Mesendoderm (in vitro differentiated cells): ENCODE measurements around the gene NBR1.

Source experiments
- DNase-seq: peaks from one replicate; pipeline ENCODE4 v3.0.0; 2013
- H2AK5ac ChIP-seq: 2 replicates; pipeline ENCODE4 v1.6.1; 2013; ENCODE audit warnings: low read length, inconsistent platforms
- H2BK120ac ChIP-seq: 2 replicates; pipeline ENCODE4 v1.6.1; 2013; ENCODE audit warnings: low read depth, mild to moderate bottlenecking, low read length, moderate library complexity, mixed read lengths
- H2BK15ac ChIP-seq: replicated peaks from 2 replicates; pipeline ENCODE4 v1.6.1; 2013; ENCODE audit warnings: low read depth, mild to moderate bottlenecking, moderate library complexity
- H2BK5ac ChIP-seq: 2 replicates; pipeline ENCODE4 v1.6.1; 2013; ENCODE audit warnings: low read length, inconsistent platforms
- H3K18ac ChIP-seq: 2 replicates; pipeline ENCODE4 v1.6.1; 2013; ENCODE audit warnings: mild to moderate bottlenecking, low read length, mixed read lengths
- H3K23ac ChIP-seq: one replicate; pipeline ENCODE4 v1.6.1; 2013; ENCODE audit warnings: low read length
- H3K27ac ChIP-seq: 2 replicates; pipeline ENCODE4 v1.5.1; 2013; ENCODE audit warnings: low read depth, mild to moderate bottlenecking, inconsistent platforms, low read length, moderate library complexity
- H3K27me3 ChIP-seq: 2 replicates; pipeline ENCODE4 v1.6.1; 2013; ENCODE audit warnings: low read length, control low read depth, mild to moderate bottlenecking, inconsistent platforms; ENCODE audit not compliant: insufficient read depth, poor library complexity
- H3K36me3 ChIP-seq: 2 replicates; pipeline ENCODE4 v1.6.1; 2013; ENCODE audit warnings: low read length, inconsistent platforms; ENCODE audit not compliant: control insufficient read depth, insufficient read depth
- H3K4ac ChIP-seq: one replicate; pipeline ENCODE4 v1.6.1; 2013; ENCODE audit warnings: low read depth, mild to moderate bottlenecking, low read length, moderate library complexity
- H3K4me1 ChIP-seq: 2 replicates; pipeline ENCODE4 v1.6.1; 2013; ENCODE audit warnings: low read depth, low read length, inconsistent platforms; ENCODE audit not compliant: control insufficient read depth
- H3K4me2 ChIP-seq: 2 replicates; pipeline ENCODE4 v1.6.1; 2013; ENCODE audit warnings: low read length
- H3K4me3 ChIP-seq: 2 replicates; pipeline ENCODE4 v1.5.1; 2013; ENCODE audit warnings: mild to moderate bottlenecking, low read length
- H3K56ac ChIP-seq: one replicate; pipeline ENCODE4 v1.6.1; 2013; ENCODE audit warnings: low read length
- H3K79me1 ChIP-seq: 2 replicates; pipeline ENCODE4 v1.6.1; 2013; ENCODE audit warnings: low read length, inconsistent platforms
- H3K79me2 ChIP-seq: 2 replicates; pipeline ENCODE4 v1.6.1; 2013; ENCODE audit warnings: mild to moderate bottlenecking, low read length; ENCODE audit not compliant: control insufficient read depth, insufficient read depth
- H3K9ac ChIP-seq: 2 replicates; pipeline ENCODE4 v1.6.1; 2013; ENCODE audit warnings: low read length, inconsistent platforms
- H4K5ac ChIP-seq: one replicate; pipeline ENCODE4 v1.6.1; 2013; ENCODE audit warnings: low read length
- H4K8ac ChIP-seq: one replicate; pipeline ENCODE4 v1.6.1; 2013; ENCODE audit warnings: low read depth, mild to moderate bottlenecking, control low read depth, low read length, moderate library complexity
- WGBS: extraction: QIAGEN DNeasy Blood & Tissue Kit; methylation state at CpG from one replicate; pipeline ENCODE4 v1.1.7; 2013; ENCODE audit warnings: low lambda C conversion rate, missing lambda C conversion rate; ENCODE audit not compliant: insufficient coverage; ENCODE audit errors: extremely low coverage; 5-methylcytosine and 5-hydroxymethylcytosine counted together

The NBR1 gene

DNA sequence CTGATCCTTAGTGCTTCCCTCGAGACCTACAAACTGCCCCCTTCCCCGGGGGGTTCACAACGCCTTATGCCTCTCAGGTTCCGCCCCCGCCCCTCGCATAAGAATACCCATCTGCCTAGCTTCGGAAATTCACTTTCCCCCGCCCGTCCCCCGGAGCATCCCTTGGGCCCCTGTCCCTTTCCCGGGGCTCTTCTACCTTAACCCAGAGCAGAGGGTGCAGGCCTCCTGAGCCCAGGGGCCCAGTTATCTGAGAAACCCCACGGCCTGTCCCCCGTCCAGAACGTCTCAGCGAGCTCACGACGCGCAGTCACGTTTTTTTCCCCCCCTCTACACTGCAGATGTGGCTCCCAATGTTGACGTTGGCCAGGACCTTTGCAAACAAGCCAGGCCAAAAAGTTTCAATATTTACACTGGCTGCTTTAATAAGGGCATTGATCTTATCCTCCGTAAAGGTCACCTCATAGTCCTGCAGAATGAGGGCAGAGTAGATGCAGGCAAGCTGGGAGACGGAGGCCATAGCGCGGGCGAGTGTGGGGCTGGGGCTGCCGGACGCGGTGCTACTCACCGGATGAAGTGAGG, 1.4 kb upstream of the NBR1 start:
- peak overlapping the region; percentile 95 for H3K4me3 ChIP-seq
- peak overlapping the region; percentile 92 for H3K56ac ChIP-seq
- peak; percentile 62 for DNase-seq
- no peaks in the 10 kb centered on the region for H3K79me1 ChIP-seq
- no peak overlapping the region for H3K27ac ChIP-seq
- H4K8ac ChIP-seq, result no peak overlapping the region
- H3K23ac ChIP-seq, result peak overlapping the region; percentile 80
- H2BK15ac ChIP-seq, result no peak overlapping the region
- H2BK5ac ChIP-seq, result no peak overlapping the region
- no peaks in the 10 kb centered on the region for H3K27me3 ChIP-seq
- H3K4me2 ChIP-seq, result peak overlapping the region; percentile 99
- H3K4me1 ChIP-seq, result peaks cover 5% of the 10 kb centered on the region
- no CpG with 5 or more reads among the region's 29 CpGs for WGBS
- no peak overlapping the region for H3K18ac ChIP-seq
- no peak overlapping the region for H3K4ac ChIP-seq
- no peak overlapping the region for H2BK120ac ChIP-seq
- no peaks in the 10 kb centered on the region for H3K79me2 ChIP-seq
- H4K5ac ChIP-seq, result no peak overlapping the region
- no peak overlapping the region for H2AK5ac ChIP-seq
- H3K36me3 ChIP-seq, result no peaks in the 10 kb centered on the region
- peak overlapping the region; percentile 78 for H3K9ac ChIP-seq

DNA sequence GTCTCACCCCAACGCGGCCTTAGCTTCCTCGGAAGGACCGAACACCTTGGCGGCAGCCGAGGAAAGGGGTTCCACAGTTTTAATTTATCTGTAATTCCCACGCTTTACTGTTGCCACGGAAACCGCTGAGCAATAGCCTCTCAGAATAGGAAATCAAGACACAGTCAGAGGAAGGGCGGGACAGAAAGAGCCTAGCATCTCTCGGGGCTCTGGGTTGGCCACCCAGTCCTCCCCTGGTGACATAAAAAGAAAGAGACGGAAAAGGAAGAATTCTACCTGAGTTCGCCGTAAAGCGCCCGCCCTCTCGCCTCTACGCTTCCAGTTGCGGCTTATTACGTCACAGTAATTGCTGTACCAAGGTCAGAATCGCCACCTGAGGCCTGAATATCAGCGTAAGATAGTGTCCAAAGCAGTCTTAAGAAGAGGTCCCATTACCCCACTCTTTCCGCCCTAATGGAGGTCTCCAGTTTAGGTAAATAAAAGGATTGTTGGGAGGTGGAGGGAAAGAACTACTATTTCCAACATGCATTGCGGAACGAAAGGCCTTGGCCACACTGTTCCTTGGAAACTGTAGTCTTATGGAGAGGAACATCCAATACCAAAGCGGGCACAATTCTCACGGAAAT, 761 bp upstream of the NBR1 start:
- no peaks in the 10 kb centered on the region for H3K27me3 ChIP-seq
- WGBS, result no CpG with 5 or more reads among the region's 27 CpGs
- no peak overlapping the region for H4K5ac ChIP-seq
- no peak overlapping the region for H2BK15ac ChIP-seq
- DNase-seq, result peak; percentile 99
- H4K8ac ChIP-seq, result no peak overlapping the region
- H3K36me3 ChIP-seq, result no peaks in the 10 kb centered on the region
- H3K4me3 ChIP-seq, result peak overlapping the region; percentile 95
- H3K4me1 ChIP-seq, result peaks cover 5% of the 10 kb centered on the region
- H2BK120ac ChIP-seq, result no peak overlapping the region
- peak overlapping the region; percentile 99 for H3K4me2 ChIP-seq
- no peaks in the 10 kb centered on the region for H3K79me1 ChIP-seq
- no peak overlapping the region for H2AK5ac ChIP-seq
- no peaks in the 10 kb centered on the region for H3K79me2 ChIP-seq
- H2BK5ac ChIP-seq, result no peak overlapping the region
- H3K4ac ChIP-seq, result no peak overlapping the region
- peak overlapping the region; percentile 78 for H3K9ac ChIP-seq
- peak overlapping the region; percentile 6 for H3K18ac ChIP-seq
- H3K27ac ChIP-seq, result peak overlapping the region; percentile 34
- H3K23ac ChIP-seq, result peak overlapping the region; percentile 80
- H3K56ac ChIP-seq, result peak overlapping the region; percentile 92

DNA sequence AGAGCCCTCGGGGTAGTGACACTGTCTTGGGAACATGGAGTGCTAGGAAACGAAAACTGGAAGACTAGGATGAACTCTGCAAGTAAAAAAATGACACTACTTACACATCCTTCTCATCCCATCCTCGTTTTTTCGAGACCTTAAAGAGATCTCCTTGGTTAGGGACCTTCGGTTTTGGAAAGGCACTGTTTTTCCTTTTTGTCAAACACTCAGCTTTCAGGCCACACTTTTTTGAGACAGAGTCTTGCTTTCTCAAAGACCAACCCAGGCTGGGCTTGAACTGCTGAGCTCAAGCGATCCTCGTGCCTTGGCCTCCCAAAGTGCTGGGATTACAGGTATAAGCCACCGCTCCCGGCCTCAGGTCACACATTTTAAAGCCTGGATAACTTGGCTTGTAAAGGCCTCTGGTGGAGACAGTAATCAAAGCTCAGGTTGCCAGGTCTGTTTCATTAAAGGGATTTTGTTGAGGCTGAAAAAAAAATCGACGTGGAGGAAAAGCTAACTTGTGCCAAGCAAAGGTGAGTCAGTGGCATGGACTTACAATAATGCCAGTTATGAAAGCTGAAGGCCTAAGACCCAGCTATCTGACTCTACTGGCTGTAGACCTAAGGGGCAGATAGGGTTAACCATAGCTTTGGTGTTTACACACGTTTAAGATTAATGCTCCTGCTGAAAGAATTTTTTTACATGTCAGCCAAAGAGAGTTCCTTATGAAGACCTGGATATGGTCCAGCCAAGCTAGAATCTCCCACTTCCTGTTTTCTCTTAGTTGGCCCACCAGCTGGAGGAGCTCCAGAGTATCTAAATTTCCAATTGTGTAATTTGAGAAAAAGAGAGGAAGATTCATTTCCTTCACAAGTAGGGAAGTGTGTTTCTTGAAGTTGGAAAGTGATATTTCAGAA, 823 bp downstream of the NBR1 start:
- Histone ChIP-seq H4K5ac (no peak overlapping the region), H3K4ac (peak overlapping the region; percentile 41), H3K9ac (peak overlapping the region; percentile 80), H3K23ac (no peak overlapping the region), H3K56ac (peak overlapping the region; percentile 89), H3K4me2 (peak overlapping the region; percentile 49), H2AK5ac (no peak overlapping the region), H2BK5ac (no peak overlapping the region), H3K4me3 (peak overlapping the region; percentile 88), H3K18ac (no peak overlapping the region), H2BK120ac (no peak overlapping the region), H4K8ac (peak overlapping the region; percentile 97), H3K27me3 (no peaks in the 10 kb centered on the region), H3K79me2 (no peaks in the 10 kb centered on the region), H3K79me1 (no peaks in the 10 kb centered on the region), H3K4me1 (peaks cover 5% of the 10 kb centered on the region), H3K27ac (peak overlapping the region; percentile 55), H3K36me3 (no peaks in the 10 kb centered on the region), H2BK15ac (no peak overlapping the region)
- DNase-seq, result peak; percentile 47
- WGBS, result no CpG with 5 or more reads among the region's 12 CpGs

DNA sequence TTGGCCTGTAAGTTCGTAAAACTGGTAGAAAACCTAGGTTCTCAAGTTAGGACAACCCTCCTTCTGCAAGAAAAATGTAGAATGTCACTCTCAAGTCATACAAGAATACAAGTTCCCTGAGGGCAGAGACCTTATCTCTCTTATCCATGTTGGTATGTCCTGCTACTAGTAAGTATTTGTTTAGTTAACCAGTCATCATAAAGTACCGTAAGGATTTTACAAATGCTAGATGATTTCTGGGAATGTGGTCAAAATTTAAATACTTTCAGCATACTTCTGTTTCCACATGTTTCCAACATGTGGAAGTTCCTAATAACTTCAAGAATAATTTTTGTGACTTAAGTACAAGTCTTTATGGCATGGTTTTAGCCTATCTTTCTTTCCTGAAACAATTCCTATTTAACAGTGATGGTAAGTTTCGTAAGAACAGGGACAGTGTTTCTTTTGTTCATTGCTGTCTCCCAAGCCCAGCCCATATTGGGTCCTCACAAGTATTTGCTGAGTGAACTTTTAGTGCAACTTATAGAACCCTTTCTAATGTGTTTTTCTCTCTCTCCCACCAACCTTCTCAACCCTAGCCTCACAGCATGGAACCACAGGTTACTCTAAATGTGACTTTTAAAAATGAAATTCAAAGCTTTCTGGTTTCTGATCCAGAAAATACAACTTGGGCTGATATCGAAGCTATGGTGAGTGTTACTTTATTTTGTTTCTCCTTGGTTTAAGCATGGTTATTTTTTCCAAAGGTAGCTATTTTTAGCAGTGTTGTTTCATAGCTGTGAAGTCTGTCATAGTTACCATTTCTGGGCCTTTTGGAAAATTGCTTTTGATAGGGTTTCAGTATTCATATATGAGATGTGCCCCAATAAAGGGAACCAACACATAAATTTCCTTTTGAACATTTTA, 4.5 kb downstream of the NBR1 start:
- no peak overlapping the region for H2BK15ac ChIP-seq
- no peak overlapping the region for H3K27ac ChIP-seq
- H3K79me2 ChIP-seq, result no peaks in the 10 kb centered on the region
- H3K9ac ChIP-seq, result no peak overlapping the region
- no peak overlapping the region for H3K23ac ChIP-seq
- H3K18ac ChIP-seq, result no peak overlapping the region
- H4K8ac ChIP-seq, result no peak overlapping the region
- H2BK120ac ChIP-seq, result no peak overlapping the region
- peak; percentile 49 for DNase-seq
- no CpG with 5 or more reads among the region's 4 CpGs for WGBS
- H3K4me2 ChIP-seq, result no peak overlapping the region
- H3K56ac ChIP-seq, result no peak overlapping the region
- H2BK5ac ChIP-seq, result no peak overlapping the region
- H3K4me1 ChIP-seq, result peaks cover 5% of the 10 kb centered on the region
- no peaks in the 10 kb centered on the region for H3K27me3 ChIP-seq
- H3K4ac ChIP-seq, result no peak overlapping the region
- no peaks in the 10 kb centered on the region for H3K36me3 ChIP-seq
- no peak overlapping the region for H3K4me3 ChIP-seq
- no peak overlapping the region for H2AK5ac ChIP-seq
- no peak overlapping the region for H4K5ac ChIP-seq
- H3K79me1 ChIP-seq, result no peaks in the 10 kb centered on the region

DNA sequence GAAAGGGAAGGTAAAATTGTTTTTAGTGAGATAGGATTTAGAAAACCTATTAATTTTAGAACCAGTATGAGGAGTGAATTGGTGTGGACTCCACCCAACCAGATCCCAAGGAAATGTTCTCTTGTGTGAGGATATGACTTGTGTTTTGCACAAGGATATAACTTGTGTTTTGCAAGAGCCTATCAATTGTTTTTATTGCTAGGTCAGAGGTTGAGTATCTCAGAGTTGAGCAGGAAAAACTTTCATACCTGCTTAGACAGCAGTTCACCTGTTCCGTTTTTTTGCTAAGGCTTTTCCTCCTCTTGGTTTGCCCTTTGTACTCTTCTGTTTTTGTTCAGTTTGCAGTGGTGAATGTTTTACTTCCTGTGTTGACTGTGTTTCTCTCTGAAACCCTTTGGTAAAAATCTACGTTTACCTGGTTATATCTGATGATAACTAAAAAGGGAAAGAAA, 5.1 kb downstream of the NBR1 start:
- Histone ChIP-seq H2BK5ac (no peak overlapping the region), H3K4me3 (no peak overlapping the region), H3K23ac (no peak overlapping the region), H4K5ac (no peak overlapping the region), H3K56ac (no peak overlapping the region), H3K36me3 (no peaks in the 10 kb centered on the region), H3K4me1 (peaks cover 5% of the 10 kb centered on the region), H2AK5ac (no peak overlapping the region), H3K79me2 (no peaks in the 10 kb centered on the region), H4K8ac (no peak overlapping the region), H3K4me2 (no peak overlapping the region), H3K18ac (no peak overlapping the region), H2BK15ac (no peak overlapping the region), H3K4ac (no peak overlapping the region), H3K9ac (no peak overlapping the region), H3K27ac (no peak overlapping the region), H2BK120ac (no peak overlapping the region), H3K79me1 (no peaks in the 10 kb centered on the region), H3K27me3 (no peaks in the 10 kb centered on the region)
- DNase-seq, result no peak
- no CpG with 5 or more reads among the region's 2 CpGs for WGBS
